ELR (cell line): ENCODE data around the gene TSC22D2.
A peak's percentile ranks its signal among the peaks of the same experiment; 100 is the strongest.
"Not testable (repeated sequence)": the region's sequence is repeated elsewhere in the genome, so short reads cannot be mapped to it uniquely, and the experiment has no call there.

Source experiments
- DNase-seq: peaks from one replicate; pipeline ENCODE4 v3.0.0-alpha.2; 2015; ENCODE audit warnings: low read depth

TSC22D2 gene

GRCh38 chr3:150490277-150490986 is 82.3 kb downstream of the TSC22D2 start:
- DNase-seq = no peak

- DNase-seq = no peak
Measured at GRCh38 chr3:150494411-150494977, 86.4 kb downstream of the TSC22D2 start.

- DNase-seq = no peak
Measured at GRCh38 chr3:150495149-150495548, 87.1 kb downstream of the TSC22D2 start.

GRCh38 chr3:150495563-150496168 is 87.6 kb downstream of the TSC22D2 start:
- DNase-seq = peak; percentile 76

- peak; percentile 90 for DNase-seq
Measured at GRCh38 chr3:150497956-150498355, 89.9 kb downstream of the TSC22D2 start.

- DNase-seq = not testable (repeated sequence)
Measured at GRCh38 chr3:150500960-150501359, 92.9 kb downstream of the TSC22D2 start.

GRCh38 chr3:150503402-150504099 is 95.5 kb downstream of the TSC22D2 start:
- DNase-seq = no peak

- DNase-seq = no peak
Measured at GRCh38 chr3:150504483-150504882, 96.4 kb downstream of the TSC22D2 start.

GRCh38 chr3:150508401-150508800 is 100.3 kb downstream of the TSC22D2 start:
- DNase-seq = no peak

GRCh38 chr3:150509780-150510179 is 101.7 kb downstream of the TSC22D2 start:
- DNase-seq = no peak

GRCh38 chr3:150511122-150511821 is 103.2 kb downstream of the TSC22D2 start:
- no peak for DNase-seq

- peak; percentile 18 for DNase-seq
Measured at GRCh38 chr3:150515210-150515609, 107.1 kb downstream of the TSC22D2 start.
